H1 (cell line): ENCODE measurements around the gene PHF13. TPM values are rescaled to one million over a fixed set of nuclear protein-coding genes. Genes with fewer than 3 reads are reported as not detected.

Experiments used
- CTCF ChIA-PET: fragments of 300-600 bp; sonication (Branson Sonifier 250); formaldehyde crosslinking; loops from one replicate; lab custom pipeline; 2021; ENCODE audit not compliant: partially characterized antibody; lab: Charles Lee
- POLR2A ChIA-PET: fragments of 300-600 bp; sonication (Branson Sonifier 250); formaldehyde crosslinking; loops from one replicate; lab custom pipeline; 2021; ENCODE audit warnings: inconsistent platforms; ENCODE audit not compliant: partially characterized antibody; lab: Charles Lee
- DNase-seq, 2 experiments: peaks; one replicate each; pipeline versions ENCODE4 v3.0.0 to v3.0.0-alpha.2; 2010 to 2022; ENCODE audit warnings: low spot score in 2 of 2, low read depth in 1 of 2, mixed read lengths in 1 of 2
- FAIRE-seq: peaks from 2 replicates; lab custom pipeline; 2011; peaks lifted over from hg19 to GRCh38; lab: Jason Lieb, UNC
- H2AFZ ChIP-seq: 2 replicates; pipeline ENCODE4 v1.8.1; 2012; ENCODE audit warnings: low read length, inconsistent platforms
- H2AK5ac ChIP-seq: 2 replicates; pipeline ENCODE4 v1.6.1; 2013; ENCODE audit warnings: low read depth, low read length
- H2BK120ac ChIP-seq: replicated peaks from 2 replicates; pipeline ENCODE3; 2013; ENCODE audit warnings: low read depth, low read length, inconsistent platforms
- H2BK12ac ChIP-seq: 2 replicates; pipeline ENCODE4 v1.6.1; 2013; ENCODE audit warnings: low read depth, low read length
- H2BK15ac ChIP-seq: 2 replicates; pipeline ENCODE4 v1.6.1; 2013; ENCODE audit warnings: low read length
- H2BK20ac ChIP-seq: 2 replicates; pipeline ENCODE4 v1.6.1; 2013; ENCODE audit warnings: low read length
- H2BK5ac ChIP-seq: 2 replicates; pipeline ENCODE4 v1.6.1; 2013; ENCODE audit warnings: low read depth, low read length
- H3K14ac ChIP-seq: 2 replicates; pipeline ENCODE4 v1.6.1; 2013; ENCODE audit warnings: inconsistent platforms; ENCODE audit not compliant: insufficient read length
- H3K18ac ChIP-seq: 2 replicates; pipeline ENCODE4 v1.6.1; 2013; ENCODE audit warnings: low read length; ENCODE audit errors: extremely low read depth
- H3K23ac ChIP-seq: 2 replicates; pipeline ENCODE4 v1.6.1; 2013; ENCODE audit warnings: inconsistent platforms; ENCODE audit not compliant: insufficient read length
- H3K23me2 ChIP-seq: 2 replicates; pipeline ENCODE4 v1.6.1; 2013; ENCODE audit warnings: low read depth, low read length
- H3K27ac ChIP-seq: 2 replicates; pipeline ENCODE4 v1.6.1; 2011; ENCODE audit warnings: low read depth, low read length, inconsistent platforms
- H3K27me3 ChIP-seq, 4 experiments: replicated peaks in 1 of 4; 1 replicate in 1 of 4; 2 replicates in 3 of 4; pipeline versions ENCODE4 v1.6.1 to v1.8.1; 2011 to 2013; ENCODE audit warnings: low read length in 3 of 4, mild to moderate bottlenecking in 3 of 4, inconsistent platforms in 2 of 4, mixed read lengths in 2 of 4, moderate library complexity in 1 of 4; ENCODE audit not compliant: control insufficient read depth in 3 of 4, insufficient read depth in 3 of 4; ENCODE audit errors: extremely low read depth in 1 of 4
- H3K36me3 ChIP-seq, 4 experiments: 2 replicates each; pipeline versions ENCODE4 v1.6.1 to v1.8.1; 2011 to 2013; ENCODE audit warnings: mild to moderate bottlenecking in 4 of 4, low read length in 3 of 4, moderate library complexity in 2 of 4, control low read depth in 1 of 4, inconsistent platforms in 1 of 4; ENCODE audit not compliant: insufficient read depth in 4 of 4, control insufficient read depth in 2 of 4
- H3K4ac ChIP-seq: replicated peaks from 2 replicates; pipeline ENCODE3; 2013; ENCODE audit warnings: low read length, low read depth, mixed read lengths, inconsistent platforms; ENCODE audit not compliant: insufficient read length
- H3K4me1 ChIP-seq, 4 experiments: replicated peaks in 1 of 4; 1 replicate in 1 of 4; 2 replicates in 3 of 4; pipeline versions ENCODE4 v1.6.1 to v1.8.1; 2011 to 2013; ENCODE audit warnings: low read length in 3 of 4, inconsistent platforms in 2 of 4, mixed read lengths in 1 of 4; ENCODE audit not compliant: insufficient read depth in 4 of 4, control insufficient read depth in 3 of 4
- H3K4me2 ChIP-seq, 2 experiments: 2 replicates each; pipeline versions ENCODE4 v1.6.1 to v1.8.1; 2011 to 2013; ENCODE audit warnings: low read depth in 2 of 2, low read length in 2 of 2, control low read depth in 1 of 2, inconsistent platforms in 1 of 2, mild to moderate bottlenecking in 1 of 2; ENCODE audit not compliant: insufficient read depth in 1 of 2
- H3K4me3 ChIP-seq, 4 experiments: fragments of 200-600, 300-600 bp in 1 of 4; sonication (generic), shearing (Covaris generic), sonication (Bioruptor Twin) in 1 of 4; 2 replicates each; pipeline versions ENCODE4 v1.5.1 to v1.8.1; 2011 to 2016; ENCODE audit warnings: low read length in 4 of 4, low read depth in 3 of 4, control low read depth in 2 of 4, inconsistent platforms in 2 of 4, mild to moderate bottlenecking in 2 of 4, mixed read lengths in 1 of 4, moderate library complexity in 1 of 4; ENCODE audit not compliant: insufficient read depth in 2 of 4; ENCODE audit errors: extremely low read depth in 1 of 4
- H3K56ac ChIP-seq: replicated peaks from 2 replicates; pipeline ENCODE3; 2013; ENCODE audit warnings: low read depth, mild to moderate bottlenecking, mixed read lengths, low read length, inconsistent platforms; ENCODE audit not compliant: insufficient read length
- H3K79me1 ChIP-seq: 2 replicates; pipeline ENCODE4 v1.6.1; 2013; ENCODE audit warnings: low read depth, low read length, control low read depth
- H3K79me2 ChIP-seq, 2 experiments: 2 replicates each; pipeline versions ENCODE4 v1.6.1 to v1.8.1; 2012 to 2013; ENCODE audit warnings: low read length in 2 of 2, mild to moderate bottlenecking in 2 of 2, inconsistent platforms in 1 of 2; ENCODE audit not compliant: insufficient read depth in 2 of 2, control insufficient read depth in 1 of 2
- H3K9ac ChIP-seq, 4 experiments: replicated peaks in 1 of 4; 1 replicate in 1 of 4; 2 replicates in 3 of 4; pipeline versions ENCODE4 v1.6.1 to v1.8.1; 2011 to 2013; ENCODE audit warnings: low read depth in 3 of 4, low read length in 3 of 4, control low read depth in 2 of 4, mild to moderate bottlenecking in 2 of 4, moderate library complexity in 2 of 4, inconsistent platforms in 1 of 4; ENCODE audit errors: extremely low read depth in 1 of 4
- H3K9me3 ChIP-seq, 2 experiments: 2 replicates each; pipeline versions ENCODE4 v1.6.1 to v1.8.1; 2012 to 2013; ENCODE audit warnings: mild to moderate bottlenecking in 2 of 2, moderate library complexity in 2 of 2, control low read depth in 1 of 2, inconsistent platforms in 1 of 2, low read depth in 1 of 2, low read length in 1 of 2, mixed read lengths in 1 of 2; ENCODE audit not compliant: insufficient read depth in 2 of 2
- H4K20me1 ChIP-seq, 2 experiments: replicated peaks in 1 of 2; 2 replicates each; pipeline versions ENCODE3 to v1.8.1; 2011 to 2013; ENCODE audit warnings: inconsistent platforms in 2 of 2, low read length in 2 of 2, mild to moderate bottlenecking in 1 of 2; ENCODE audit not compliant: insufficient read depth in 2 of 2, control insufficient read depth in 1 of 2
- H4K5ac ChIP-seq: 2 replicates; pipeline ENCODE4 v1.6.1; 2013; ENCODE audit warnings: low read length, low read depth, mixed read lengths, inconsistent platforms; ENCODE audit not compliant: insufficient read length
- H4K8ac ChIP-seq: 2 replicates; pipeline ENCODE4 v1.8.0; 2013; ENCODE audit warnings: mild to moderate bottlenecking, moderate library complexity, low read length, inconsistent platforms; ENCODE audit not compliant: insufficient read depth; ENCODE audit errors: extremely low read depth
- H4K91ac ChIP-seq: replicated peaks from 2 replicates; pipeline ENCODE3; 2013; ENCODE audit warnings: low read length, mixed read lengths, inconsistent platforms; ENCODE audit not compliant: insufficient read length
- ASH2L ChIP-seq: fragments of 200-600, 300-600 bp; sonication (generic); IDR thresholded peaks from one replicate; pipeline ENCODE4 v1.7.1; 2017; ENCODE audit warnings: low read length
- GTF2F1 ChIP-seq: IDR thresholded peaks from 2 replicates; pipeline ENCODE4 v1.6.1; 2012; ENCODE audit warnings: low read depth, low read length, improper control_type of control experiment, borderline replicate concordance
- NANOG ChIP-seq: IDR thresholded peaks from 2 replicates; pipeline ENCODE4 v1.6.1; 2011; ENCODE audit warnings: low read length, low read depth, mild to moderate bottlenecking, inconsistent platforms; ENCODE audit not compliant: insufficient read depth, poor library complexity, severe bottlenecking
- NRF1 ChIP-seq: IDR thresholded peaks from 2 replicates; pipeline ENCODE4 v1.6.1; 2011; ENCODE audit warnings: mild to moderate bottlenecking, low read depth, low read length, improper control_type of control experiment
- SP1 ChIP-seq: IDR thresholded peaks from 2 replicates; pipeline ENCODE4 v1.6.1; 2011; ENCODE audit warnings: low read depth, low read length
- TCF12 ChIP-seq: IDR thresholded peaks from 2 replicates; pipeline ENCODE4 v1.6.1; 2011; ENCODE audit warnings: low read depth, mild to moderate bottlenecking, low read length
- WGBS, 2 experiments: shearing (Covaris generic) in 1 of 2; methylation state at CpG; one replicate each; pipeline versions ENCODE4 v1.1.6 to v1.1.7; 2013 to 2015; ENCODE audit warnings: low lambda C conversion rate in 2 of 2, mixed read lengths in 2 of 2, inconsistent platforms in 1 of 2, low coverage in 1 of 2, missing lambda C conversion rate in 1 of 2; ENCODE audit not compliant: insufficient replicate concordance in 2 of 2, insufficient coverage in 1 of 2, insufficient read length in 1 of 2; ENCODE audit errors: extremely low coverage in 1 of 2, missing lambda C conversion rate in 1 of 2; 5-methylcytosine and 5-hydroxymethylcytosine counted together
- polyA plus RNA-seq, 7 experiments: library from polyadenylated mRNA; depleted of rRNA in 3 of 7; stranded (reverse) in 5 of 7; unstranded in 2 of 7; fragments of >200 nt in 5 of 7; fragments of 200-250 nt in 2 of 7; gene quantifications; 1 replicate in 5 of 7; 2 replicates in 1 of 7; 4 replicates in 1 of 7; pipeline versions ENCODE4 v1.2.1 to v1.2.3, GENCODE V29; 2011 to 2013; ENCODE audit warnings: missing spikeins in 2 of 7, mixed read lengths in 2 of 7
- total RNA-seq: library from RNA; stranded (reverse); fragmentation: NEBNext Ultra II Directional; extraction: Animal tissue kit (Norgen Biotek cat#: 25700); gene quantifications from 2 replicates; pipeline ENCODE4 v1.2.1, GENCODE V29; 2021

The PHF13 gene
- total and polyA plus RNA-seq, 2 of the 8 experiments (the other 6 are each of a cell fraction or from before 2014, with no cell fraction given), result 11.7 to 39.6 TPM

GRCh38 chr1:6648556-6648955, 35.0 kb downstream of the PHF13 start:
- TF ChIP-seq GTF2F1 (no peak), TCF12 (no peak), NANOG (no peak), ASH2L (no peak), SP1 (no peak), NRF1 (no peak)
- H3K4me1 ChIP-seq, result no peaks in the 10 kb centered on the region; a peak in 2 of 7 replicates
- H4K20me1 ChIP-seq, result peaks cover 7 to 8% of the 10 kb centered on the region in 2 experiments
- no peaks in the 10 kb centered on the region for H3K27me3 ChIP-seq
- H2BK5ac ChIP-seq, result no peak overlapping the region
- H3K9me3 ChIP-seq, result no peaks in the 10 kb centered on the region
- FAIRE-seq, result no peak
- no peak overlapping the region for H2AFZ ChIP-seq
- no peak overlapping the region for H2BK20ac ChIP-seq
- H2AK5ac ChIP-seq, result no peak overlapping the region
- H4K5ac ChIP-seq, result no peak overlapping the region
- no peak overlapping the region for H3K23ac ChIP-seq
- H3K56ac ChIP-seq, result no peak overlapping the region
- H4K91ac ChIP-seq, result no peak overlapping the region
- H3K9ac ChIP-seq, result no peak overlapping the region
- H3K36me3 ChIP-seq, result peaks cover 19 to 54% (median 34%) of the 10 kb centered on the region in 4 experiments
- H3K4me2 ChIP-seq, result no peak overlapping the region
- H3K27ac ChIP-seq, result no peak overlapping the region
- no peak overlapping the region for H3K14ac ChIP-seq
- H4K8ac ChIP-seq, result no peak overlapping the region
- no peak overlapping the region for H2BK120ac ChIP-seq
- H3K4ac ChIP-seq, result no peak overlapping the region
- H2BK15ac ChIP-seq, result no peak overlapping the region
- no peaks in the 10 kb centered on the region for H3K79me1 ChIP-seq
- H2BK12ac ChIP-seq, result no peak overlapping the region
- CTCF ChIA-PET, result interaction anchor here (0.6 to 5.4 kb wide), 4 partner anchors 12 to 451 kb away, joined by 3 to 48 read pairs (median 30); no protein-coding TSS in a partner anchor
- POLR2A ChIA-PET, result interaction anchor here (0.9 to 1.1 kb wide), 2 partner anchors 14 to 52 kb away, joined by 3 read pairs; no protein-coding TSS in a partner anchor
- DNase-seq, result no peak
- no peak overlapping the region for H3K4me3 ChIP-seq
- WGBS, 2 experiments, result 92% methylated on average over 6 of the region's 6 CpGs; no CpG with 5 or more reads in 1 of the 2 experiments
- H3K79me2 ChIP-seq, result no peaks in the 10 kb centered on the region
- no peaks in the 10 kb centered on the region for H3K23me2 ChIP-seq
- no peak overlapping the region for H3K18ac ChIP-seq
